H9 (cell line): ENCODE data around the gene LFNG. TPM values are rescaled to one million over a fixed set of nuclear protein-coding genes. Genes with fewer than 3 reads are reported as not detected.

ENCODE experiments used
- DNase-seq: peaks from one replicate; pipeline ENCODE4 v3.0.0-alpha.2; 2017
- H2AFZ ChIP-seq: one replicate; pipeline ENCODE4 v1.6.1; 2013; ENCODE audit warnings: mild to moderate bottlenecking, low read length, control low read depth, moderate library complexity
- H2AK5ac ChIP-seq: 2 replicates; pipeline ENCODE4 v1.6.1; 2013; ENCODE audit warnings: low read length, control low read depth, mixed read lengths; ENCODE audit not compliant: insufficient read length
- H2BK120ac ChIP-seq: one replicate; pipeline ENCODE4 v1.6.1; 2013; ENCODE audit warnings: low read depth, mild to moderate bottlenecking, low read length, control low read depth, inconsistent platforms; ENCODE audit not compliant: poor library complexity, severe bottlenecking
- H2BK12ac ChIP-seq: 2 replicates; pipeline ENCODE4 v1.6.1; 2013; ENCODE audit warnings: low read length, control low read depth, mixed read lengths, low read depth; ENCODE audit not compliant: insufficient read length
- H2BK15ac ChIP-seq: 2 replicates; pipeline ENCODE4 v1.6.1; 2013; ENCODE audit warnings: low read depth, low read length, control low read depth
- H2BK20ac ChIP-seq: one replicate; pipeline ENCODE4 v1.6.1; 2013; ENCODE audit warnings: low read depth, mild to moderate bottlenecking, low read length, control low read depth, inconsistent platforms; ENCODE audit not compliant: poor library complexity, severe bottlenecking
- H2BK5ac ChIP-seq: 2 replicates; pipeline ENCODE4 v1.6.1; 2013; ENCODE audit warnings: low read length, control low read depth, mixed read lengths; ENCODE audit not compliant: insufficient read length
- H3K14ac ChIP-seq: 2 replicates; pipeline ENCODE4 v1.6.1; 2013; ENCODE audit warnings: low read length, control low read depth; ENCODE audit not compliant: insufficient read depth
- H3K18ac ChIP-seq: 2 replicates; pipeline ENCODE4 v1.6.1; 2013; ENCODE audit warnings: low read depth, mild to moderate bottlenecking, mixed read lengths, low read length, control low read depth; ENCODE audit not compliant: insufficient read length
- H3K23ac ChIP-seq: 2 replicates; pipeline ENCODE4 v1.6.1; 2013; ENCODE audit warnings: low read length, control low read depth, mixed read lengths, low read depth; ENCODE audit not compliant: insufficient read length
- H3K23me2 ChIP-seq: 2 replicates; pipeline ENCODE4 v1.6.1; 2013; ENCODE audit warnings: low read depth, mild to moderate bottlenecking, mixed read lengths, low read length, control low read depth; ENCODE audit not compliant: insufficient read length, poor library complexity, severe bottlenecking
- H3K27ac ChIP-seq: 2 replicates; pipeline ENCODE4 v1.5.1; 2013; ENCODE audit warnings: low read length, control low read depth, mixed read lengths, low read depth; ENCODE audit not compliant: insufficient read length
- H3K27me3 ChIP-seq: 2 replicates; pipeline ENCODE4 v1.6.1; 2013; ENCODE audit warnings: low read length, control low read depth, inconsistent platforms; ENCODE audit not compliant: insufficient read depth
- H3K4ac ChIP-seq: 2 replicates; pipeline ENCODE4 v1.6.1; 2013; ENCODE audit warnings: low read depth, mild to moderate bottlenecking, control low read depth, inconsistent platforms, low read length, moderate library complexity
- H3K4me1 ChIP-seq: 2 replicates; pipeline ENCODE4 v1.6.1; 2013; ENCODE audit warnings: low read length, control low read depth, inconsistent platforms; ENCODE audit not compliant: insufficient read depth
- H3K4me2 ChIP-seq: 2 replicates; pipeline ENCODE4 v1.6.1; 2013; ENCODE audit warnings: low read length, control low read depth, mixed read lengths; ENCODE audit not compliant: insufficient read length, insufficient read depth
- H3K56ac ChIP-seq: 2 replicates; pipeline ENCODE4 v1.6.1; 2013; ENCODE audit warnings: low read depth, mild to moderate bottlenecking, mixed read lengths, low read length, control low read depth; ENCODE audit not compliant: insufficient read length
- H3K79me1 ChIP-seq: 2 replicates; pipeline ENCODE4 v1.6.1; 2013; ENCODE audit warnings: low read depth, mild to moderate bottlenecking, moderate library complexity, low read length, control low read depth, inconsistent platforms; ENCODE audit not compliant: insufficient read depth, poor library complexity, severe bottlenecking
- H3K79me2 ChIP-seq: 2 replicates; pipeline ENCODE4 v1.6.1; 2013; ENCODE audit warnings: low read length, control low read depth, inconsistent platforms; ENCODE audit not compliant: insufficient read depth
- H3K9ac ChIP-seq: 2 replicates; pipeline ENCODE4 v1.6.1; 2013; ENCODE audit warnings: low read length, control low read depth, mixed read lengths; ENCODE audit not compliant: insufficient read length; ENCODE audit errors: extremely low read depth
- H3K9me3 ChIP-seq: one replicate; pipeline ENCODE4 v1.6.1; 2013; ENCODE audit warnings: low read depth, low read length, inconsistent platforms; ENCODE audit not compliant: control insufficient read depth
- H3T11ph ChIP-seq: one replicate; pipeline ENCODE4 v1.6.1; 2013; ENCODE audit warnings: mild to moderate bottlenecking, low read length, control low read depth, inconsistent platforms
- H4K20me1 ChIP-seq: one replicate; pipeline ENCODE4 v1.6.1; 2013; ENCODE audit not compliant: control insufficient read depth, insufficient read length, insufficient read depth
- H4K5ac ChIP-seq: 2 replicates; pipeline ENCODE4 v1.6.1; 2013; ENCODE audit warnings: low read depth, mild to moderate bottlenecking, mixed read lengths, low read length, control low read depth; ENCODE audit not compliant: insufficient read length
- H4K8ac ChIP-seq: replicated peaks from 2 replicates; pipeline ENCODE4 v1.6.1; 2013; ENCODE audit warnings: low read length, control low read depth, mixed read lengths, low read depth; ENCODE audit not compliant: insufficient read length
- H4K91ac ChIP-seq: 2 replicates; pipeline ENCODE4 v1.6.1; 2013; ENCODE audit warnings: low read depth, mild to moderate bottlenecking, moderate library complexity, mixed read lengths, low read length, control low read depth; ENCODE audit not compliant: insufficient read length
- H3K27ac Mint-ChIP-seq, 3 experiments: 2 replicates in 2 of 3; 3 replicates in 1 of 3; pipeline ENCODE4 v1.8.0; 2020 to 2021; ENCODE audit warnings: mixed read lengths in 3 of 3, mild to moderate bottlenecking in 1 of 3, moderate library complexity in 1 of 3
- H3K27me3 Mint-ChIP-seq: 2 replicates; pipeline ENCODE4 v1.8.0; 2021; ENCODE audit warnings: low read depth, mild to moderate bottlenecking, moderate library complexity, mixed read lengths
- H3K36me3 Mint-ChIP-seq, 3 experiments: 2 replicates in 2 of 3; 3 replicates in 1 of 3; pipeline ENCODE4 v1.8.0; 2020 to 2021; ENCODE audit warnings: low read depth in 3 of 3, mixed read lengths in 3 of 3; ENCODE audit not compliant: insufficient read depth in 1 of 3
- H3K4me1 Mint-ChIP-seq, 2 experiments: 2 replicates each; pipeline ENCODE4 v1.8.0; 2020; ENCODE audit warnings: mixed read lengths in 2 of 2
- H3K4me3 Mint-ChIP-seq, 2 experiments: 2 replicates in 1 of 2; 3 replicates in 1 of 2; pipeline ENCODE4 v1.8.0; 2020 to 2021; ENCODE audit warnings: mild to moderate bottlenecking in 2 of 2, mixed read lengths in 2 of 2, moderate library complexity in 1 of 2
- H3K9me3 Mint-ChIP-seq, 2 experiments: 2 replicates in 1 of 2; 3 replicates in 1 of 2; pipeline ENCODE4 v1.8.0; 2020; ENCODE audit warnings: mild to moderate bottlenecking in 2 of 2, mixed read lengths in 2 of 2, moderate library complexity in 1 of 2
- WGBS: extraction: QIAGEN DNeasy Blood & Tissue Kit; methylation state at CpG from one replicate; pipeline ENCODE4 v1.1.7; 2013; ENCODE audit warnings: missing lambda C conversion rate, low lambda C conversion rate, mixed read lengths; ENCODE audit not compliant: insufficient read length; ENCODE audit errors: extremely low coverage; 5-methylcytosine and 5-hydroxymethylcytosine counted together
- total RNA-seq: library from RNA; stranded (reverse); gene quantifications from 2 replicates; pipeline ENCODE4 v1.2.1, GENCODE V29; 2021
- TF ChIP-seq, protein P1 (sequence below): fragments of 200-600 bp; sonication (generic); conservative IDR thresholded peaks from 3 replicates; pipeline ENCODE4 v1.8.0; 2021; ENCODE audit warnings: antibody characterized with exemption, mild to moderate bottlenecking

Gene LFNG
- total RNA-seq, 1 experiment from 2014 or later: 52.9 TPM

DNA sequence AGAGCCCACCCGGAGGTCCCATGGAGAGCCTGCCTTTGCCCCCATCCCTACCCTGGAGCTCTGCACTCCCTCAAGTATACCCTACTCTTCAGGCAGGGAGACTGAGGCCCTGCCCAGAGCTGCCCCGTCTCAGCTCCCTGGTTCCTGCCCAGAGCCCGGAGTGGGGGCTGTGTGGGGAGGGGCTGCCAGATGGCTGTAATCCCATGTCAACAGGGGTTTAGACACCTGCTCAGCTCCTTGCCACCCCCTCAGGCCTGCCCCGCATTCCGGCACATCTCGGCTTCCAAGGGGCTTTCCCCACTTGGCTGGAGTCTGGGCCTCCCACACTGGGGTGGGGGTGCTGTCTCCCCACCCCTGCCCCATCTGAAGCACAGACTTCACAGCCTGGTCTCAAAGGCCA is 20.9 kb upstream of the LFNG start:
- WGBS: no CpG with 5 or more reads among the region's 6 CpGs

More for the DNA sequence above, 20.9 kb upstream of the LFNG start:
- Histone ChIP-seq H3K23me2 (no peaks in the 10 kb centered on the region), H2AFZ (no peak overlapping the region), H3K4me2 (no peak overlapping the region), H3T11ph (no peak overlapping the region), H4K8ac (no peak overlapping the region), H3K79me2 (no peaks in the 10 kb centered on the region), H2AK5ac (no peak overlapping the region), H3K9me3 (no peaks in the 10 kb centered on the region), H4K91ac (no peak overlapping the region), H3K4ac (no peak overlapping the region), H3K56ac (no peak overlapping the region), H3K14ac (peak overlapping the region; percentile 27; the same call in 1 of the 2 replicates), H3K18ac (no peak overlapping the region), H3K27me3 (no peaks in the 10 kb centered on the region), H3K23ac (no peak overlapping the region), H4K20me1 (no peaks in the 10 kb centered on the region), H2BK15ac (no peak overlapping the region), H3K27ac (no peak overlapping the region), H2BK5ac (no peak overlapping the region), H3K4me1 (no peaks in the 10 kb centered on the region; the same call in 1 of the 2 replicates), H4K5ac (no peak overlapping the region), H2BK12ac (no peak overlapping the region), H3K79me1 (no peaks in the 10 kb centered on the region), H2BK20ac (no peak overlapping the region), H3K9ac (no peak overlapping the region), H2BK120ac (no peak overlapping the region)
- Mint-ChIP-seq H3K9me3 (no peaks in the 10 kb centered on the region; a peak in 2 of 5 replicates), H3K36me3 (no peaks in the 10 kb centered on the region), H3K27me3 (no peaks in the 10 kb centered on the region; the same call in 1 of the 2 replicates), H3K27ac (peak overlapping the region in 1 of 3 experiments; percentile 87; a peak in 2 of 7 replicates), H3K4me1 (peaks cover 43 to 66% of the 10 kb centered on the region in 2 experiments), H3K4me3 (no peak overlapping the region)
- no peak for DNase-seq
- TF ChIP-seq, protein P1, sequence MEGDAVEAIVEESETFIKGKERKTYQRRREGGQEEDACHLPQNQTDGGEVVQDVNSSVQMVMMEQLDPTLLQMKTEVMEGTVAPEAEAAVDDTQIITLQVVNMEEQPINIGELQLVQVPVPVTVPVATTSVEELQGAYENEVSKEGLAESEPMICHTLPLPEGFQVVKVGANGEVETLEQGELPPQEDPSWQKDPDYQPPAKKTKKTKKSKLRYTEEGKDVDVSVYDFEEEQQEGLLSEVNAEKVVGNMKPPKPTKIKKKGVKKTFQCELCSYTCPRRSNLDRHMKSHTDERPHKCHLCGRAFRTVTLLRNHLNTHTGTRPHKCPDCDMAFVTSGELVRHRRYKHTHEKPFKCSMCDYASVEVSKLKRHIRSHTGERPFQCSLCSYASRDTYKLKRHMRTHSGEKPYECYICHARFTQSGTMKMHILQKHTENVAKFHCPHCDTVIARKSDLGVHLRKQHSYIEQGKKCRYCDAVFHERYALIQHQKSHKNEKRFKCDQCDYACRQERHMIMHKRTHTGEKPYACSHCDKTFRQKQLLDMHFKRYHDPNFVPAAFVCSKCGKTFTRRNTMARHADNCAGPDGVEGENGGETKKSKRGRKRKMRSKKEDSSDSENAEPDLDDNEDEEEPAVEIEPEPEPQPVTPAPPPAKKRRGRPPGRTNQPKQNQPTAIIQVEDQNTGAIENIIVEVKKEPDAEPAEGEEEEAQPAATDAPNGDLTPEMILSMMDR: no peak
